PC-3 (cell line): ENCODE data around the gene MET. TPM values are rescaled to one million over a fixed set of nuclear protein-coding genes. Genes with fewer than 3 reads are reported as not detected.

Experiments used
- ATAC-seq: fragments of 200-7000 bp; cut with Tn5 transposase; 2 replicates; pipeline ENCODE4 v1.9.1; 2020; ENCODE audit warnings: mild to moderate bottlenecking, moderate library complexity
- BruUV-seq: library from RNA; stranded (reverse); fragments of 400-500 nt; replicated peaks from 2 replicates; lab custom pipeline; 2021; lab: Mats Ljungman, UMichigan
- CTCF ChIA-PET: fragments of 300-600 bp; sonication (Branson Sonifier 250); formaldehyde crosslinking; loops from one replicate; lab custom pipeline; 2022; ENCODE audit warnings: antibody characterized with exemption; lab: Charles Lee
- POLR2A ChIA-PET: fragments of 300-600 bp; sonication (Branson Sonifier 250); formaldehyde crosslinking; loops from one replicate; lab custom pipeline; 2022; ENCODE audit warnings: antibody characterized with exemption; ENCODE audit not compliant: unreplicated experiment; lab: Charles Lee
- DNase-seq: peaks from one replicate; pipeline ENCODE4 v3.0.0-alpha.2; 2015
- H2AFZ ChIP-seq: fragments of 300-600 bp; sonication (generic); 2 replicates; pipeline ENCODE4 v1.6.0; 2016; ENCODE audit warnings: antibody characterized with exemption, low read length
- H3F3A ChIP-seq: fragments of 300-600 bp; sonication (generic); one replicate; pipeline ENCODE4 v1.6.0; 2017; ENCODE audit warnings: antibody characterized with exemption, low read length, control low read depth, mild to moderate bottlenecking; ENCODE audit not compliant: unreplicated experiment
- H3K27ac ChIP-seq: fragments of 300-600 bp; sonication (generic); 2 replicates; pipeline ENCODE4 v1.5.1; 2016; ENCODE audit warnings: mild to moderate bottlenecking, low read length
- H3K27me3 ChIP-seq: fragments of 300-600 bp; sonication (generic); 2 replicates; pipeline ENCODE4 v1.6.1; 2016; ENCODE audit warnings: low read length, mixed read lengths
- H3K36me3 ChIP-seq: fragments of 300-600 bp; sonication (generic); 2 replicates; pipeline ENCODE4 v1.6.1; 2016; ENCODE audit warnings: low read depth, mixed run types, low read length, mixed read lengths
- H3K4me1 ChIP-seq: fragments of 300-600 bp; sonication (generic); 2 replicates; pipeline ENCODE4 v1.5.1; 2016; ENCODE audit warnings: low read length; ENCODE audit not compliant: insufficient read depth
- H3K4me2 ChIP-seq: fragments of 300-600 bp; sonication (generic); 2 replicates; pipeline ENCODE4 v1.6.0; 2016; ENCODE audit warnings: low read length
- H3K4me3 ChIP-seq: fragments of 300-600 bp; sonication (generic); 2 replicates; pipeline ENCODE4 v1.5.1; 2016; ENCODE audit warnings: mild to moderate bottlenecking, low read length, mixed read lengths
- H3K79me2 ChIP-seq: fragments of 300-600 bp; sonication (generic); 2 replicates; pipeline ENCODE4 v1.6.1; 2017; ENCODE audit warnings: low read length, mixed read lengths
- H3K9ac ChIP-seq: fragments of 300-600 bp; sonication (generic); 2 replicates; pipeline ENCODE4 v1.6.0; 2016; ENCODE audit warnings: mild to moderate bottlenecking, low read length
- H3K9me2 ChIP-seq: fragments of 300-600 bp; sonication (generic); replicated peaks from 2 replicates; pipeline ENCODE4 v1.6.1; 2016; ENCODE audit warnings: mixed run types, low read length, mixed read lengths
- H3K9me3 ChIP-seq: fragments of 300-600 bp; sonication (generic); 2 replicates; pipeline ENCODE4 v1.6.1; 2016; ENCODE audit warnings: low read length, mixed read lengths
- H4K20me1 ChIP-seq: fragments of 300-600 bp; sonication (generic); 2 replicates; pipeline ENCODE4 v1.6.1; 2016; ENCODE audit warnings: low read length, mixed read lengths
- CTCF ChIP-seq: fragments of 300-600 bp; sonication (generic); conservative IDR thresholded peaks from 2 replicates; pipeline ENCODE4 v1.5.1; 2017; ENCODE audit warnings: antibody characterized with exemption, low read depth, mild to moderate bottlenecking, low read length
- EZH2 ChIP-seq: fragments of 300-600 bp; sonication (generic); IDR thresholded peaks from one replicate; pipeline ENCODE4 v1.6.1; 2017; ENCODE audit warnings: antibody characterized with exemption, mild to moderate bottlenecking, low read length; ENCODE audit not compliant: unreplicated experiment
- EZH2phosphoT487 ChIP-seq: fragments of 300-600 bp; sonication (generic); IDR thresholded peaks from 2 replicates; pipeline ENCODE4 v1.6.1; 2018; ENCODE audit warnings: mild to moderate bottlenecking, antibody characterized with exemption, low read length, borderline replicate concordance
- intact Hi-C: fragments of 100-400 bp; cut with micrococcal nuclease; formaldehyde crosslinking; loops from 2 replicates; pipeline ENCODE4 v1.9.0; 2023
- total RNA-seq: library from RNA; depleted of rRNA; stranded (reverse); fragments of >200 nt; gene quantifications from 2 replicates; pipeline ENCODE4 v1.2.3, GENCODE V29; 2014

The MET gene
- total RNA-seq, 1 experiment from 2014 or later = 118 TPM

GRCh38 chr7:116674508-116675173 lies 2.6 kb downstream of the MET start:
- Histone ChIP-seq H3K9me3 (no peaks in the 10 kb centered on the region), H3F3A (no peaks in the 10 kb centered on the region), H3K4me3 (peak overlapping the region; percentile 99), H3K9me2 (no peaks in the 10 kb centered on the region), H3K9ac (peak overlapping the region; percentile 89), H3K27me3 (no peaks in the 10 kb centered on the region), H3K4me1 (peaks cover 50% of the 10 kb centered on the region), H3K36me3 (no peaks in the 10 kb centered on the region), H3K4me2 (peak overlapping the region; percentile 85), H4K20me1 (peaks cover 5% of the 10 kb centered on the region; the same call in 1 of the 2 replicates), H3K27ac (peak overlapping the region; percentile 93), H3K79me2 (peaks cover 74% of the 10 kb centered on the region), H2AFZ (peak overlapping the region; percentile 25; the same call in 1 of the 2 replicates)
- TF ChIP-seq CTCF (no peak), EZH2phosphoT487 (no peak), EZH2 (no peak)
- BruUV-seq = TSS peak; percentile 82
- ChIA-PET POLR2A (interaction anchor here (0.5 to 0.8 kb wide), 4 partner anchors 34 to 1950 kb away, joined by 3 to 4 read pairs (median 4); no protein-coding TSS in a partner anchor), CTCF (interaction anchor here (0.6 to 1.2 kb wide), 3 partner anchors 33 to 93 kb away, joined by 3 to 5 read pairs (median 3); no protein-coding TSS in a partner anchor)
- intact Hi-C loops = loop anchor here (1.0 to 10.0 kb wide), 4 partner anchors 18 to 150 kb away; partner anchors contain the start of gene CAV1
- ATAC-seq = peak; percentile 21
- peak; percentile 93 for DNase-seq

- ATAC-seq = no peak
- no peaks in the 10 kb centered on the region for H3F3A ChIP-seq
- H3K9me3 ChIP-seq = no peaks in the 10 kb centered on the region
- ChIA-PET POLR2A (interaction anchor here (0.5 to 0.8 kb wide), 2 partner anchors 40 to 52 kb away, joined by 5 to 7 read pairs; no protein-coding TSS in a partner anchor), CTCF (interaction anchor here (0.7 to 1.2 kb wide), 2 partner anchors 32 to 111 kb away, joined by 4 to 5 read pairs; no protein-coding TSS in a partner anchor)
- H3K4me3 ChIP-seq = peak overlapping the region; percentile 99
- peak overlapping the region; percentile 41 for H3K9ac ChIP-seq
- DNase-seq = no peak
- no TSS peak for BruUV-seq
- no peaks in the 10 kb centered on the region for H3K9me2 ChIP-seq
- intact Hi-C loops = loop anchor here (1.0 to 10.0 kb wide), 3 partner anchors 30 to 151 kb away; partner anchors contain the start of gene CAV1
- H3K27me3 ChIP-seq = no peaks in the 10 kb centered on the region
- peaks cover 47% of the 10 kb centered on the region for H3K4me1 ChIP-seq
- H3K36me3 ChIP-seq = no peaks in the 10 kb centered on the region
- no peak overlapping the region for H2AFZ ChIP-seq
- H3K27ac ChIP-seq = peak overlapping the region; percentile 93
- no peak for TF ChIP-seq EZH2phosphoT487
- TF ChIP-seq EZH2 = no peak
- TF ChIP-seq CTCF = no peak
- H3K4me2 ChIP-seq = peak overlapping the region; percentile 85
- peaks cover 5% of the 10 kb centered on the region; the same call in 1 of the 2 replicates for H4K20me1 ChIP-seq
- peaks cover 87% of the 10 kb centered on the region for H3K79me2 ChIP-seq
These were observed 3.9 kb downstream of the MET start for GRCh38 chr7:116675812-116676355.
